ENCODE results near the gene CARMIL3. TPM values are rescaled to one million over a fixed set of nuclear protein-coding genes. Genes with fewer than 3 reads are reported as not detected.

Gene CARMIL3
- total and polyA plus RNA-seq, 2 experiments from 2014 or later = not detected

GRCh38 chr14:24054646-24055045 is 2.8 kb downstream of the CARMIL3 start:
- no peak overlapping the region for H3K4me2 ChIP-seq (ENCODE audit: unreplicated experiment)
- no peak overlapping the region for H3K9ac ChIP-seq
- TF ChIP-seq EZH2phosphoT487 (IDR thresholded peaks at IDR 0.05; ENCODE audit: insufficient read depth, low read depth) (no peak), EZH2 (IDR thresholded peaks at IDR 0.05; ENCODE audit: insufficient read depth, poor library complexity, severe bottlenecking) (no peak)
- H3K4me3 ChIP-seq = no peak overlapping the region
- H3K9me2 ChIP-seq (ENCODE audit: insufficient read depth) = no peaks in the 10 kb centered on the region
- H3K27ac ChIP-seq = no peak overlapping the region
- no peaks in the 10 kb centered on the region for H3F3A ChIP-seq (ENCODE audit: insufficient read depth)
- no peak for DNase-seq
- no peak overlapping the region for H2AFZ ChIP-seq
- 77 to 91% methylated on average over 8 to 9 of the region's 9 CpGs for WGBS, 2 experiments (ENCODE audit: low coverage in 1 of 2, low lambda C conversion rate in 2 of 2, missing lambda C conversion rate in 2 of 2)
- H3K4me1 ChIP-seq (ENCODE audit: insufficient read depth) = no peaks in the 10 kb centered on the region
- H3K27me3 ChIP-seq (replicated peaks; ENCODE audit: insufficient read depth) = peaks cover 31% of the 10 kb centered on the region
- no peaks in the 10 kb centered on the region for H3K79me2 ChIP-seq (ENCODE audit: insufficient read depth)
- no peaks in the 10 kb centered on the region for H3K9me3 ChIP-seq (ENCODE audit: low read depth)
- no peaks in the 10 kb centered on the region for H3K36me3 ChIP-seq (ENCODE audit: low read depth)
- H4K20me1 ChIP-seq (ENCODE audit: insufficient read depth) = no peaks in the 10 kb centered on the region
- in situ Hi-C loops (cut with MboI) = no loop called here

GRCh38 chr14:24055971-24056799 is 4.4 kb downstream of the CARMIL3 start:
- H3K79me2 ChIP-seq (ENCODE audit: insufficient read depth) = no peaks in the 10 kb centered on the region
- H3K27ac ChIP-seq = no peak overlapping the region
- H4K20me1 ChIP-seq (ENCODE audit: insufficient read depth) = no peaks in the 10 kb centered on the region
- H3K36me3 ChIP-seq (ENCODE audit: low read depth) = no peaks in the 10 kb centered on the region
- DNase-seq = no peak
- no peaks in the 10 kb centered on the region for H3F3A ChIP-seq (ENCODE audit: insufficient read depth)
- no peak overlapping the region for H3K4me3 ChIP-seq
- H3K4me2 ChIP-seq (ENCODE audit: unreplicated experiment) = no peak overlapping the region
- WGBS, 2 experiments (ENCODE audit: low coverage in 1 of 2, low lambda C conversion rate in 2 of 2, missing lambda C conversion rate in 2 of 2) = 48 to 57% methylated on average over 10 of the region's 10 CpGs
- H2AFZ ChIP-seq = no peak overlapping the region
- no peaks in the 10 kb centered on the region for H3K9me2 ChIP-seq (ENCODE audit: insufficient read depth)
- H3K9me3 ChIP-seq (ENCODE audit: low read depth) = no peaks in the 10 kb centered on the region
- peaks cover 18% of the 10 kb centered on the region for H3K27me3 ChIP-seq (replicated peaks; ENCODE audit: insufficient read depth)
- no peak overlapping the region for H3K9ac ChIP-seq
- no peaks in the 10 kb centered on the region for H3K4me1 ChIP-seq (ENCODE audit: insufficient read depth)
- in situ Hi-C loops (cut with MboI) = no loop called here
- no peak for TF ChIP-seq EZH2 (IDR thresholded peaks at IDR 0.05; ENCODE audit: insufficient read depth, poor library complexity, severe bottlenecking)
- no peak for TF ChIP-seq EZH2phosphoT487 (IDR thresholded peaks at IDR 0.05; ENCODE audit: insufficient read depth, low read depth)

- DNase-seq = no peak
- no peaks in the 10 kb centered on the region for H3K4me1 ChIP-seq (ENCODE audit: insufficient read depth)
- no peak overlapping the region for H3K9ac ChIP-seq
- H4K20me1 ChIP-seq (ENCODE audit: insufficient read depth) = no peaks in the 10 kb centered on the region
- no peaks in the 10 kb centered on the region for H3K9me3 ChIP-seq (ENCODE audit: low read depth)
- H3K9me2 ChIP-seq (ENCODE audit: insufficient read depth) = no peaks in the 10 kb centered on the region
- 17 to 25% methylated on average over 8 of the region's 8 CpGs for WGBS, 2 experiments (ENCODE audit: low coverage in 1 of 2, low lambda C conversion rate in 2 of 2, missing lambda C conversion rate in 2 of 2)
- H2AFZ ChIP-seq = no peak overlapping the region
- H3K36me3 ChIP-seq (ENCODE audit: low read depth) = no peaks in the 10 kb centered on the region
- no peaks in the 10 kb centered on the region for H3F3A ChIP-seq (ENCODE audit: insufficient read depth)
- in situ Hi-C loops (cut with MboI) = no loop called here
- no peak overlapping the region for H3K4me2 ChIP-seq (ENCODE audit: unreplicated experiment)
- TF ChIP-seq EZH2 (IDR thresholded peaks at IDR 0.05; ENCODE audit: insufficient read depth, poor library complexity, severe bottlenecking) = no peak
- no peak for TF ChIP-seq EZH2phosphoT487 (IDR thresholded peaks at IDR 0.05; ENCODE audit: insufficient read depth, low read depth)
- peaks cover 12% of the 10 kb centered on the region for H3K27me3 ChIP-seq (replicated peaks; ENCODE audit: insufficient read depth)
- H3K79me2 ChIP-seq (ENCODE audit: insufficient read depth) = no peaks in the 10 kb centered on the region
- no peak overlapping the region for H3K4me3 ChIP-seq
- no peak overlapping the region for H3K27ac ChIP-seq
These were observed 5.0 kb downstream of the CARMIL3 start for GRCh38 chr14:24056800-24057184.

- Histone ChIP-seq H3K4me2 (ENCODE audit: unreplicated experiment) (no peak overlapping the region), H3F3A (ENCODE audit: insufficient read depth) (no peaks in the 10 kb centered on the region), H3K27ac (no peak overlapping the region), H3K9me2 (ENCODE audit: insufficient read depth) (no peaks in the 10 kb centered on the region), H3K27me3 (replicated peaks; ENCODE audit: insufficient read depth) (peaks cover 12% of the 10 kb centered on the region), H3K9ac (no peak overlapping the region), H3K79me2 (ENCODE audit: insufficient read depth) (no peaks in the 10 kb centered on the region), H3K9me3 (ENCODE audit: low read depth) (no peaks in the 10 kb centered on the region), H2AFZ (no peak overlapping the region), H4K20me1 (ENCODE audit: insufficient read depth) (no peaks in the 10 kb centered on the region), H3K4me3 (no peak overlapping the region), H3K36me3 (ENCODE audit: low read depth) (no peaks in the 10 kb centered on the region), H3K4me1 (ENCODE audit: insufficient read depth) (no peaks in the 10 kb centered on the region)
- 29 to 32% methylated on average over 2 of the region's 2 CpGs for WGBS, 2 experiments (ENCODE audit: low coverage in 1 of 2, low lambda C conversion rate in 2 of 2, missing lambda C conversion rate in 2 of 2)
- DNase-seq = no peak
- TF ChIP-seq EZH2 (IDR thresholded peaks at IDR 0.05; ENCODE audit: insufficient read depth, poor library complexity, severe bottlenecking) (no peak), EZH2phosphoT487 (IDR thresholded peaks at IDR 0.05; ENCODE audit: insufficient read depth, low read depth) (no peak)
- in situ Hi-C loops (cut with MboI) = no loop called here
These were observed 5.5 kb downstream of the CARMIL3 start for GRCh38 chr14:24057271-24057670.

All from GM23248 (cell line).